ENCODE data around the gene TEX14. TPM values are rescaled to one million over a fixed set of nuclear protein-coding genes. Genes with fewer than 3 reads are reported as not detected.

The TEX14 gene
- total RNA-seq, 2 experiments from 2014 or later: 0.28 to 0.35 TPM

DNA sequence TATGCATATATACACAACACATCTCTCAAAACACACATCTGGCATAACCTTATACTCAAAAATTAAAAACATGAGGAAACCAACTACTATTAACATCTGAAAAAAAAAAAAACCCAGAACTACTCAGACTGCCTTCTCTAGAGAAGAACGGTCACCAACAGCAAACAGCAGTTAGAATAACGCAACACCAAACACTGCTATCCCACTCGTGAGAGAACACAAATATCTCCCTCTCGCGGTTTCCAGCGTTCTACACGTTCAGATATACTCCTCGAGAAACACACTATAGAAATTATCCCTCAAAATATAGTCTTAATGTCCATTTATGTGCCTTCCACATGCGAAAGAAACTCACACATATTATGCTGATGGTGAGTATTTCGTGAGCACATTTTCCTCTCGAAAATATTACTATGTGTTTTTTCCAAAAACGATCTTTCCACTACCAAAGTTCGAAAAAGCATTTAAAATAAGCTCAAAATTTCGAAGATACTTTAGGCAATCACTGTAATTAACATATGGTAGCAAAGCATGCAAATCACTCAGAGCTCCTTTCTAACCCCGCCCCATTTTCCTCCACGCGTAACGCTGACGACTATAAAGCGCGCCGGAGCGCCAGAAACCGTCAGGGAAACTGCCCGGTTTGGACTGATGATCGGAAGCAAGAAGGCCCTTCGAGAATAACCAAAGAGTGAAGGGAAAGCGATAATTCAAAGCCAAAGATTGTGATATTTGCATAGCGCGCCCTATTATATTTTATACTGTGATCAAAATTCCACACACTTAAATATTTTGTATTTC lies 60.1 kb downstream of the TEX14 start:
- H3K9me3 Mint-ChIP-seq (ENCODE audit: low read depth): no peaks in the 10 kb centered on the region
- H3K36me3 Mint-ChIP-seq: no peaks in the 10 kb centered on the region
- CTCF ChIA-PET: interaction anchor here (0.5 to 1.9 kb wide), 13 partner anchors 12 to 373 kb away, joined by 3 to 13 read pairs (median 3); partner anchors contain the start of gene RAD51C
- DNase-seq (peak; percentile 97), ATAC-seq (peak; percentile 89)
- peaks cover 3% of the 10 kb centered on the region for H3K4me1 Mint-ChIP-seq
- no peaks in the 10 kb centered on the region for H3K27me3 Mint-ChIP-seq
- no peak overlapping the region for H3K4me3 Mint-ChIP-seq
- H3K27ac Mint-ChIP-seq: no peak overlapping the region

DNA sequence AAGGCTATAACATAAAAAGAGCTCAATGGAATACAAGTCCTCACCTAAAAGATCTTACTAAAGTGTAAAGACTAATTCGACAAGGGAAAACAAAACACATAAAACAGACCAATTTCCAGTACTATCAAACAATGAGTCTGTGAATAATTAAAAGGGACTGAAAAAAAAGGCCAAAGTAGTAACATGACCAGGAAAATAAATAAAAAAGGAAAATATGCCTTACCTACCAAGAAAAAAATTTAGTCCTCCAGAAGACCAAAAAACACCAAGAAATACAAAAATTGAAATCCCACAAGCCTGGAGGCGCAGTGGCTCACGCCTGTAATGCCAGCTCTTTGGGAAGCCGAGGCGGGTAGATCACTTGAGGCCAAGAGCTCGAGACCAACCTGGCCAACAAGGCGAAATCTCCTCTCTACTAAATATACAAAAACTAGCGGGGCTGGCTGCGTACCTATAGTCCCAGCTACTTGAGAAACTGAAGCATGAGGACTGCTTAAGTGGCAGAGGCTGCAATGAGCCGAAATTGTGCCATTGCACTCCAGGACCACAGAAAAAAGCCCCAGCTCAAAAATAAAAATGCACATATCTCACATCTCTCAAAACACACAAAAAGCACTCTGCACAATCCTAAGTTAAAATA lies 60.8 kb downstream of the TEX14 start:
- Mint-ChIP-seq H3K4me1 (peaks cover 3% of the 10 kb centered on the region), H3K9me3 (ENCODE audit: low read depth) (no peaks in the 10 kb centered on the region), H3K4me3 (no peak overlapping the region), H3K27ac (no peak overlapping the region), H3K36me3 (no peaks in the 10 kb centered on the region), H3K27me3 (no peaks in the 10 kb centered on the region)
- CTCF ChIA-PET: interaction anchor here (0.7 to 1.9 kb wide), 6 partner anchors 26 to 374 kb away, joined by 3 to 13 read pairs (median 4); no protein-coding TSS in a partner anchor
- ATAC-seq (peak; percentile 66), DNase-seq (peak; percentile 73)

- H3K4me1 Mint-ChIP-seq: peaks cover 3% of the 10 kb centered on the region
- no peaks in the 10 kb centered on the region for H3K27me3 Mint-ChIP-seq
These were observed 64.9 kb downstream of the TEX14 start for GRCh38 chr17:58626905-58627304.

DNA sequence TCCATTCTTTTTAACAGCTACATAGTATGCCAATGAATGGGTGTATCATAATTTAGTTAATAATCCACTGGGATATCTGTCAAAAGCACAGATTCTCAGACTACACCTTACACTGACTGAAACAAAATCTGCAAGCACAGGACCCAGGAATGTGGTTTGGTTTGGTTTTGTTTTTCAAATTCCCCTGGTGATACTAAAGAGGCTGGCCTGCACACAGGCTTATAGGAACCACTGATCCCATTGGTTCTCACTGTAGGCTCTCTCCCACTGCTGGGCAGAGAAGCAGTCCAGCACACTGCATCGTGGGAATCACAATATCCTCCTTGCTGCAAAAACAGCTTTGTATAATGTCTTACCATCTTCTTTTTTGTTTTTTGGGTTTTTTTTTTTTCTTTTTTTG lies 67.1 kb downstream of the TEX14 start:
- H3K27ac Mint-ChIP-seq: no peak overlapping the region
- H3K4me1 Mint-ChIP-seq: peaks cover 12% of the 10 kb centered on the region
- H3K36me3 Mint-ChIP-seq: no peaks in the 10 kb centered on the region
- DNase-seq: no peak
- no peaks in the 10 kb centered on the region for H3K9me3 Mint-ChIP-seq (ENCODE audit: low read depth)
- no peak for ATAC-seq
- H3K27me3 Mint-ChIP-seq: no peaks in the 10 kb centered on the region
- H3K4me3 Mint-ChIP-seq: no peak overlapping the region
- CTCF ChIA-PET: no interaction called here

More at GRCh38 chr17:58626905-58627304, 64.9 kb downstream of the TEX14 start:
- no peak overlapping the region for H3K4me3 Mint-ChIP-seq
- H3K27ac Mint-ChIP-seq: no peak overlapping the region
- ATAC-seq (no peak), DNase-seq (no peak)
- H3K9me3 Mint-ChIP-seq (ENCODE audit: low read depth): no peaks in the 10 kb centered on the region
- CTCF ChIA-PET: interaction anchor here (0.7 to 1.4 kb wide), 3 partner anchors 39 to 97 kb away, joined by 3 to 4 read pairs (median 4); no protein-coding TSS in a partner anchor
- no peaks in the 10 kb centered on the region for H3K36me3 Mint-ChIP-seq

DNA sequence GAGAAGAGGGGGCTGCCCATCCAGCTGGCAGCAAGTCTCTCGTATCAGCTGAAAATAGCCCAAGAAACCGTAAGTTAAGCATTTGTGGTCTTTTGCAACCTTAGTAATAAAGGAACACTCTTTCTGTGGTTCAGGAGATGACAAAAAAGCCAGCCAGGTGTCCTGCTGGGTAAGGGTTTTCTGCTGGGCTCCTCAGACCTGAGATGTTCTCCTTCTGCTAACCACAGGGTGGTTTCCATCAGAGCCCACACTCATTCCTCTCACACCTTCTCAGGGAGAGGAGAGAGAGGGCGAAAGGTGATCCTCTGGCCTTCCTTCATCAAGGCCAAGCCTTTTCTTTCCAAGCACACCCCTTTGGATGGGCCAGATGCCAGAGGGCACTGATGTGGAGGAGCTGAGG lies 70.7 kb downstream of the TEX14 start:
- H3K4me3 Mint-ChIP-seq: no peak overlapping the region
- no peak overlapping the region for H3K27ac Mint-ChIP-seq
- CTCF ChIA-PET: no interaction called here
- no peaks in the 10 kb centered on the region for H3K27me3 Mint-ChIP-seq
- H3K36me3 Mint-ChIP-seq: no peaks in the 10 kb centered on the region
- DNase-seq (no peak), ATAC-seq (no peak)
- H3K9me3 Mint-ChIP-seq (ENCODE audit: low read depth): no peaks in the 10 kb centered on the region
- H3K4me1 Mint-ChIP-seq: peaks cover 29% of the 10 kb centered on the region

- no peaks in the 10 kb centered on the region for H3K36me3 Mint-ChIP-seq
- CTCF ChIA-PET: no interaction called here
- no peak for ATAC-seq
- no peak overlapping the region for H3K4me3 Mint-ChIP-seq
- H3K4me1 Mint-ChIP-seq: peaks cover 54% of the 10 kb centered on the region
- H3K9me3 Mint-ChIP-seq (ENCODE audit: low read depth): no peaks in the 10 kb centered on the region
- no peak for DNase-seq
- H3K27ac Mint-ChIP-seq: no peak overlapping the region
- no peaks in the 10 kb centered on the region for H3K27me3 Mint-ChIP-seq
These were observed 73.5 kb downstream of the TEX14 start for GRCh38 chr17:58618336-58618735.

DNA sequence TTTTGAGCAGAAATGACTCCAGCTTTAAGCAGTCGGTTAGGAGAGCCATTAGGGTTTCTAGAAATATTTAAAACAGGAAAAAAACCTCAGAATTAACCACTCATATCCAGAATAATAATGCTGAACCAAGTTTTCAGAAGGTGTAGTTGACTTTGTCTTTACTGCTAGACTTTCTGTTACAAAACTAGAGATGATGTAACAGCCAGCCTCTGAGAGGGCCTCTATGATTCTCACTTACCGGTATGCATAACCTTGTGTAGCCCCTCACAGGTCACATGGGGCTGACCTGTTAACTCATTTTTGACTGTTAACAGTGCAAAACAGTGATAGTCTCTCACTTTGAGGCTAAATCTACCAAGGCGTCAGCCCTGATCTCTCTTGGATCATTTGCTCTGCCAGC lies 74.3 kb downstream of the TEX14 start:
- H3K9me3 Mint-ChIP-seq (ENCODE audit: low read depth): no peaks in the 10 kb centered on the region
- no peaks in the 10 kb centered on the region for H3K36me3 Mint-ChIP-seq
- no peak overlapping the region for H3K4me3 Mint-ChIP-seq
- peaks cover 55% of the 10 kb centered on the region for H3K4me1 Mint-ChIP-seq
- CTCF ChIA-PET: no interaction called here
- no peak for DNase-seq
- H3K27me3 Mint-ChIP-seq: no peaks in the 10 kb centered on the region
- no peak overlapping the region for H3K27ac Mint-ChIP-seq
- no peak for ATAC-seq

- Mint-ChIP-seq H3K9me3 (ENCODE audit: low read depth) (no peaks in the 10 kb centered on the region), H3K4me3 (peak overlapping the region; percentile 18), H3K4me1 (peaks cover 51% of the 10 kb centered on the region), H3K27me3 (no peaks in the 10 kb centered on the region), H3K36me3 (no peaks in the 10 kb centered on the region), H3K27ac (peak overlapping the region; percentile 79)
- CTCF ChIA-PET: interaction anchor here (0.9 to 1.4 kb wide), 5 partner anchors 9 to 38 kb away, joined by 3 to 6 read pairs (median 3); no protein-coding TSS in a partner anchor
- DNase-seq (peak; percentile 52), ATAC-seq (peak; percentile 80)
These were observed 75.8 kb downstream of the TEX14 start for GRCh38 chr17:58615768-58616659.

GRCh38 chr17:58614859-58615459 lies 76.9 kb downstream of the TEX14 start:
- no peak for DNase-seq
- H3K36me3 Mint-ChIP-seq: no peaks in the 10 kb centered on the region
- H3K4me1 Mint-ChIP-seq: peaks cover 44% of the 10 kb centered on the region
- no peak for ATAC-seq
- peak overlapping the region; percentile 79 for H3K27ac Mint-ChIP-seq
- no peaks in the 10 kb centered on the region for H3K9me3 Mint-ChIP-seq (ENCODE audit: low read depth)
- H3K4me3 Mint-ChIP-seq: no peak overlapping the region
- CTCF ChIA-PET: interaction anchor here (0.9 to 2.3 kb wide), 5 partner anchors 8 to 37 kb away, joined by 3 to 7 read pairs (median 4); no protein-coding TSS in a partner anchor
- no peaks in the 10 kb centered on the region for H3K27me3 Mint-ChIP-seq

- Mint-ChIP-seq H3K36me3 (no peaks in the 10 kb centered on the region), H3K27me3 (no peaks in the 10 kb centered on the region), H3K27ac (no peak overlapping the region), H3K4me3 (no peak overlapping the region), H3K9me3 (ENCODE audit: low read depth) (no peaks in the 10 kb centered on the region), H3K4me1 (peaks cover 27% of the 10 kb centered on the region)
- ATAC-seq (no peak), DNase-seq (no peak)
- CTCF ChIA-PET: interaction anchor here (1.8 kb wide), 1 partner anchor 23 kb away, joined by 5 read pairs; no protein-coding TSS in a partner anchor
These were observed 80.5 kb downstream of the TEX14 start for GRCh38 chr17:58611331-58611730.

DNA sequence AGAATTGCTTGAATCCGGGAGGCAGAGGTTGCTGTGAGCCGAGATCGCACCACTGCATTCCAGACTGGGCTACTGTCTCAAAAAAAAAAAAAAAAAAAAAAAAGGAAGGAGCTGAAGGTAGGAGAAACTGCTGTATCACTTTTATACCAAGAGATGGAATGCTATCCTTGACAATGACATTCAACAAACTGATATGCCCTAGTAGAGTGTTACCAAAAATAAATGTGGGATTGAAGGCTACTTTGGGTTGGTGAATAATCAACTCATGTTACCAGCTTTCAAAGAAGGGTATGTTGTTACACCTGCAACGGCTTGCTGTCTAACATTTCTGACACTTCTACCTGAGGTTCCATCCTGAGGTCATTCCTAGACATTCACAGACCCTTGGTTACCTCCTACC lies 84.9 kb downstream of the TEX14 start:
- CTCF ChIA-PET: interaction anchor here (0.5 to 0.7 kb wide), 2 partner anchors 9 to 36 kb away, joined by 3 to 4 read pairs; no protein-coding TSS in a partner anchor
- no peaks in the 10 kb centered on the region for H3K36me3 Mint-ChIP-seq
- ATAC-seq: no peak
- no peaks in the 10 kb centered on the region for H3K9me3 Mint-ChIP-seq (ENCODE audit: low read depth)
- H3K4me3 Mint-ChIP-seq: no peak overlapping the region
- H3K27ac Mint-ChIP-seq: no peak overlapping the region
- no peaks in the 10 kb centered on the region for H3K27me3 Mint-ChIP-seq
- H3K4me1 Mint-ChIP-seq: peaks cover 8% of the 10 kb centered on the region
- no peak for DNase-seq

DNA sequence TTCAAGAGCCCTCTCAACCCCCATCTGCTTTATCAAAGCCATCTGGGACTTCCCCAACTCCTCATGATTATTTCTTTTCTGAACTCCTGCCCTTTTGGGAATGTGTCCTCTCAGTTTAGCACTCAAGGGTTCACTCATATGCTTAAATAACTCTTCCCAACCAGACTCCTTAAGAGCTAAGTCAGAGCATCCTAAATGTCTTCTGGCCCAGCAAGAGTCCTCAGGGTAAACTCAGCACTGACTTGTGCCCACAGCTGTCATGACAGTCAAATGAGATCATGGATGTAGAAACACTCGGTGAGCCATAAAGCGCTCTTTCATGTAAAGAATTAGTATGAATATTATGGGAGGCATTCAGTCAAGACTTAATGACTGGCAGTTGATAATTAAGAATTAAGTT lies 85.9 kb downstream of the TEX14 start:
- Mint-ChIP-seq H3K4me1 (peaks cover 8% of the 10 kb centered on the region), H3K9me3 (ENCODE audit: low read depth) (no peaks in the 10 kb centered on the region), H3K27me3 (no peaks in the 10 kb centered on the region), H3K4me3 (no peak overlapping the region), H3K36me3 (no peaks in the 10 kb centered on the region), H3K27ac (no peak overlapping the region)
- CTCF ChIA-PET: interaction anchor here (1.1 kb wide), 1 partner anchor 27 kb away, joined by 3 read pairs; no protein-coding TSS in a partner anchor
- no peak for ATAC-seq
- no peak for DNase-seq

Data from activated CD8-positive, alpha-beta memory T cell treated with anti-CD3 and anti-CD28 coated beads, Interleukin-2, amount 10 ng/mL, durations not matched to agents 7 days and 5 days (primary cell).